A673 (cell line): Measurements from ENCODE around the gene FGF6.

Source experiments
- CTCF ChIP-seq: fragments of 300-800, 200-600 bp; sonication (generic); conservative IDR thresholded peaks from 2 replicates; pipeline ENCODE4 v1.5.1; 2017; ENCODE audit warnings: low read depth, mild to moderate bottlenecking, antibody characterized with exemption, low read length, moderate library complexity, mixed read lengths
- EZH2 ChIP-seq: fragments of 200-600 bp; sonication (generic); IDR thresholded peaks from 2 replicates; pipeline ENCODE4 v1.6.1; 2017; ENCODE audit warnings: borderline replicate concordance, low read depth, mild to moderate bottlenecking, mixed read lengths, antibody characterized with exemption, low read length; ENCODE audit not compliant: poor library complexity, severe bottlenecking

GRCh38 chr12:4438834-4439596 is 6.6 kb downstream of the FGF6 start:
- TF ChIP-seq CTCF = no peak
- TF ChIP-seq EZH2 = no peak
